ENCODE results near the gene ATP5PD. TPM values are rescaled to one million over a fixed set of nuclear protein-coding genes. Genes with fewer than 3 reads are reported as not detected.
A peak's percentile ranks its signal among the peaks of the same experiment; 100 is the strongest.
"Not testable (repeated sequence)": the region's sequence is repeated elsewhere in the genome, so short reads cannot be mapped to it uniquely, and the experiment has no call there.

Gene ATP5PD
- total and polyA plus RNA-seq, 2 donors: 288 to 390 TPM

- H3K4me1 ChIP-seq (ENCODE audit: control insufficient read depth in 2 of 2, insufficient read depth in 2 of 2, low read length in 2 of 2): peaks cover 18 to 34% of the 10 kb centered on the region in 2 donors
These were observed 12.4 kb downstream of the ATP5PD start for GRCh38 chr17:75034236-75034908.

GRCh38 chr17:75033346-75034235, 13.2 kb downstream of the ATP5PD start:
- Histone ChIP-seq H3K9me3 (ENCODE audit: control insufficient read depth in 2 of 2, insufficient read depth in 1 of 2, low read length in 1 of 2) (peaks cover 2 to 11% of the 10 kb centered on the region in 2 donors), H3K36me3 (ENCODE audit: control insufficient read depth in 2 of 2, insufficient read depth in 2 of 2, low read length in 1 of 2) (peaks cover 3 to 4% of the 10 kb centered on the region in 2 donors), H3K27me3 (ENCODE audit: control insufficient read depth in 2 of 2, insufficient read depth in 1 of 2, low read length in 1 of 2) (peaks cover 15 to 48% of the 10 kb centered on the region in 2 donors), H3K27ac (ENCODE audit: low read depth in 1 of 2, low read length in 1 of 2) (no peak overlapping the region), H3K4me1 (ENCODE audit: control insufficient read depth in 2 of 2, insufficient read depth in 2 of 2, low read length in 2 of 2) (peaks cover 18 to 34% of the 10 kb centered on the region in 2 donors), H3K4me3 (ENCODE audit: low read length in 2 of 2) (peak overlapping the region; percentile 52 to 61)
- peak in 4 of 9 donors; percentile 39 to 79 (median 54) for DNase-seq (ENCODE audit: low read depth in 6 of 9, low spot score in 9 of 9)
- 1% methylated on average over 36 of the region's 36 CpGs for WGBS

More at GRCh38 chr17:75034236-75034908, 12.4 kb downstream of the ATP5PD start:
- WGBS: under 1% methylated on average over 43 of the region's 43 CpGs
- Histone ChIP-seq H3K27ac (ENCODE audit: low read depth in 1 of 2, low read length in 1 of 2) (peak overlapping the region; percentile 65 to 78), H3K4me3 (ENCODE audit: low read length in 2 of 2) (peak overlapping the region; percentile 52 to 61), H3K36me3 (ENCODE audit: control insufficient read depth in 2 of 2, insufficient read depth in 2 of 2, low read length in 1 of 2) (peaks cover 11 to 12% of the 10 kb centered on the region in 2 donors), H3K27me3 (ENCODE audit: control insufficient read depth in 2 of 2, insufficient read depth in 1 of 2, low read length in 1 of 2) (peaks cover 15 to 48% of the 10 kb centered on the region in 2 donors), H3K9me3 (ENCODE audit: control insufficient read depth in 2 of 2, insufficient read depth in 1 of 2, low read length in 1 of 2) (peaks cover 2 to 11% of the 10 kb centered on the region in 2 donors)
- peak in 4 of 9 donors; percentile 23 to 75 (median 51) for DNase-seq (ENCODE audit: low read depth in 6 of 9, low spot score in 9 of 9)

- H3K4me3 ChIP-seq (ENCODE audit: low read length in 2 of 2): no peak overlapping the region
- H3K27me3 ChIP-seq (ENCODE audit: control insufficient read depth in 2 of 2, insufficient read depth in 1 of 2, low read length in 1 of 2): peaks cover 15 to 48% of the 10 kb centered on the region in 2 donors
- no peaks in the 10 kb centered on the region for H3K36me3 ChIP-seq (ENCODE audit: control insufficient read depth in 2 of 2, insufficient read depth in 2 of 2, low read length in 1 of 2)
- WGBS: 11% methylated on average over 13 of the region's 13 CpGs
- no peak for DNase-seq (ENCODE audit: low read depth in 6 of 9, low spot score in 9 of 9)
- peaks cover 2 to 11% of the 10 kb centered on the region in 2 donors for H3K9me3 ChIP-seq (ENCODE audit: control insufficient read depth in 2 of 2, insufficient read depth in 1 of 2, low read length in 1 of 2)
- H3K27ac ChIP-seq (ENCODE audit: low read depth in 1 of 2, low read length in 1 of 2): no peak overlapping the region
- peaks cover 18 to 34% of the 10 kb centered on the region in 2 donors for H3K4me1 ChIP-seq (ENCODE audit: control insufficient read depth in 2 of 2, insufficient read depth in 2 of 2, low read length in 2 of 2)
These were observed 14.0 kb downstream of the ATP5PD start for GRCh38 chr17:75032720-75033280.

GRCh38 chr17:75031972-75032719, 14.6 kb downstream of the ATP5PD start:
- H3K9me3 ChIP-seq (ENCODE audit: control insufficient read depth in 2 of 2, insufficient read depth in 1 of 2, low read length in 1 of 2): peaks cover 2 to 11% of the 10 kb centered on the region in 2 donors
- WGBS: 16% methylated on average over 10 of the region's 10 CpGs
- H3K36me3 ChIP-seq (ENCODE audit: control insufficient read depth in 2 of 2, insufficient read depth in 2 of 2, low read length in 1 of 2): no peaks in the 10 kb centered on the region
- peak in 1 of 9 donors; percentile 28 for DNase-seq (ENCODE audit: low read depth in 6 of 9, low spot score in 9 of 9)
- peaks cover 18 to 34% of the 10 kb centered on the region in 2 donors for H3K4me1 ChIP-seq (ENCODE audit: control insufficient read depth in 2 of 2, insufficient read depth in 2 of 2, low read length in 2 of 2)
- peaks cover 15 to 48% of the 10 kb centered on the region in 2 donors for H3K27me3 ChIP-seq (ENCODE audit: control insufficient read depth in 2 of 2, insufficient read depth in 1 of 2, low read length in 1 of 2)
- H3K4me3 ChIP-seq (ENCODE audit: low read length in 2 of 2): no peak overlapping the region
- no peak overlapping the region for H3K27ac ChIP-seq (ENCODE audit: low read depth in 1 of 2, low read length in 1 of 2)

DNA sequence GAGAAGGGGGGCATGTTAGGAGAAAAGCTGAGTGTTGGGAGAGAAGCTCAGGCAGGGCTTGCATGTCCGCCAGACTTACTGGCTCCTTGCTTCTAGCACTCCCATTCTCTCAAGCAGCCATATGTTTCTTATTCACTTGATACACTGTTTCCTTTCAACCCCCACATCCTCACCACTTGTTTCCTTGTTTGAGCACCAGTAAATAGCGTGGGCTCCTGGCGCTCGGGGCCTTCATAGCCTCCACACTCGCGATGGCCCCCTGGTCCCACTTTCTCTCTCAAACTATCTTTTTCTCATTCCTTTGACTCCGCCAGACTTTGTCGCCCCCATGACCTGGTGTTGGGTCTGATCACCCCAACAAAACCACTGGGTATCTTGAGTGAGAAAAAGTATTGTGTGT, 16.6 kb downstream of the ATP5PD start:
- no peak for DNase-seq (ENCODE audit: low read depth in 6 of 9, low spot score in 9 of 9)
- Histone ChIP-seq H3K27me3 (ENCODE audit: control insufficient read depth in 2 of 2, insufficient read depth in 1 of 2, low read length in 1 of 2) (peaks cover 15 to 43% of the 10 kb centered on the region in 2 donors), H3K27ac (ENCODE audit: low read depth in 1 of 2, low read length in 1 of 2) (no peak overlapping the region), H3K36me3 (ENCODE audit: control insufficient read depth in 2 of 2, insufficient read depth in 2 of 2, low read length in 1 of 2) (no peaks in the 10 kb centered on the region), H3K4me1 (ENCODE audit: control insufficient read depth in 2 of 2, insufficient read depth in 2 of 2, low read length in 2 of 2) (peaks cover 16 to 33% of the 10 kb centered on the region in 2 donors), H3K9me3 (ENCODE audit: control insufficient read depth in 2 of 2, insufficient read depth in 1 of 2, low read length in 1 of 2) (peaks cover 2 to 11% of the 10 kb centered on the region in 2 donors), H3K4me3 (ENCODE audit: low read length in 2 of 2) (no peak overlapping the region)
- 96% methylated on average over 8 of the region's 8 CpGs for WGBS

GRCh38 chr17:75026650-75027049, 20.1 kb downstream of the ATP5PD start:
- not testable (repeated sequence) for H3K27ac ChIP-seq (ENCODE audit: low read depth in 1 of 2, low read length in 1 of 2); H3K27me3 ChIP-seq (ENCODE audit: control insufficient read depth in 2 of 2, insufficient read depth in 1 of 2, low read length in 1 of 2)
- peaks cover 2 to 14% of the 10 kb centered on the region in 2 donors for H3K9me3 ChIP-seq (ENCODE audit: control insufficient read depth in 2 of 2, insufficient read depth in 1 of 2, low read length in 1 of 2)

DNA sequence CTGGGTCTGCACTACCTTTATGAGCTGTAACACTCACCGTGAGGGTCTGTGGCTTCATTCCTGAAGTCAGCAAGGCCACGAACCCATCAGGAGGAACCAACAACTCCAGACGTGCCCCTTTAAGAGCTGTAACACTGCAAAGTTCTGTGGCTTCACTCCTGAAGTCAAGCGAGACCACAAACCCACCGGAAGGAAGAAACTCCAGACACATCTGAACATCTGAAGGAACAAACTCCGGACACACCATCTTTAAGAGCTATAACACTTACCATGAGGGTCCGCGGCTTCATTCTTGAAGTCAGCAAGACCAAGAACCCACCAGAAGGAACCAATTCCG, 21.4 kb downstream of the ATP5PD start:
- DNase-seq (ENCODE audit: low read depth in 6 of 9, low spot score in 9 of 9); H3K27me3 ChIP-seq (ENCODE audit: control insufficient read depth in 2 of 2, insufficient read depth in 1 of 2, low read length in 1 of 2); H3K4me1 ChIP-seq (ENCODE audit: control insufficient read depth in 2 of 2, insufficient read depth in 2 of 2, low read length in 2 of 2); H3K27ac ChIP-seq (ENCODE audit: low read depth in 1 of 2, low read length in 1 of 2); H3K4me3 ChIP-seq (ENCODE audit: low read length in 2 of 2); H3K9me3 ChIP-seq (ENCODE audit: control insufficient read depth in 2 of 2, insufficient read depth in 1 of 2, low read length in 1 of 2): not testable (repeated sequence)
- WGBS: 32% methylated on average over 9 of the region's 9 CpGs
- H3K36me3 ChIP-seq (ENCODE audit: control insufficient read depth in 2 of 2, insufficient read depth in 2 of 2, low read length in 1 of 2): peaks cover 21 to 24% of the 10 kb centered on the region in 2 donors

More at GRCh38 chr17:75026650-75027049, 20.1 kb downstream of the ATP5PD start:
- WGBS: 92% methylated on average over 2 of the region's 2 CpGs
- not testable (repeated sequence) for H3K4me3 ChIP-seq (ENCODE audit: low read length in 2 of 2); DNase-seq (ENCODE audit: low read depth in 6 of 9, low spot score in 9 of 9); H3K4me1 ChIP-seq (ENCODE audit: control insufficient read depth in 2 of 2, insufficient read depth in 2 of 2, low read length in 2 of 2)
- H3K36me3 ChIP-seq (ENCODE audit: control insufficient read depth in 2 of 2, insufficient read depth in 2 of 2, low read length in 1 of 2): peaks cover 9 to 11% of the 10 kb centered on the region in 2 donors

- H3K4me1 ChIP-seq (ENCODE audit: control insufficient read depth in 2 of 2, insufficient read depth in 2 of 2, low read length in 2 of 2): peaks cover 0 to 7% of the 10 kb centered on the region in 2 donors
- 85% methylated on average over 10 of the region's 10 CpGs for WGBS
- H3K27me3 ChIP-seq (ENCODE audit: control insufficient read depth in 2 of 2, insufficient read depth in 1 of 2, low read length in 1 of 2): no peaks in the 10 kb centered on the region
- no peak overlapping the region for H3K4me3 ChIP-seq (ENCODE audit: low read length in 2 of 2)
- no peak overlapping the region for H3K27ac ChIP-seq (ENCODE audit: low read depth in 1 of 2, low read length in 1 of 2)
- peaks cover 26 to 28% of the 10 kb centered on the region in 2 donors for H3K36me3 ChIP-seq (ENCODE audit: control insufficient read depth in 2 of 2, insufficient read depth in 2 of 2, low read length in 1 of 2)
- H3K9me3 ChIP-seq (ENCODE audit: control insufficient read depth in 2 of 2, insufficient read depth in 1 of 2, low read length in 1 of 2): peaks cover 1 to 3% of the 10 kb centered on the region in 2 donors
- no peak for DNase-seq (ENCODE audit: low read depth in 6 of 9, low spot score in 9 of 9)
These were observed 21.9 kb downstream of the ATP5PD start for GRCh38 chr17:75024686-75025397.

All from thymus (tissue), 11 donors.